ENCODE data around the gene ZNF239. TPM values are rescaled to one million over a fixed set of nuclear protein-coding genes. Genes with fewer than 3 reads are reported as not detected.
"Not testable (repeated sequence)": the region's sequence is repeated elsewhere in the genome, so short reads cannot be mapped to it uniquely, and the experiment has no call there.

Gene ZNF239
- total RNA-seq, 1 donor from 2014 or later, result 0.40 TPM

DNA sequence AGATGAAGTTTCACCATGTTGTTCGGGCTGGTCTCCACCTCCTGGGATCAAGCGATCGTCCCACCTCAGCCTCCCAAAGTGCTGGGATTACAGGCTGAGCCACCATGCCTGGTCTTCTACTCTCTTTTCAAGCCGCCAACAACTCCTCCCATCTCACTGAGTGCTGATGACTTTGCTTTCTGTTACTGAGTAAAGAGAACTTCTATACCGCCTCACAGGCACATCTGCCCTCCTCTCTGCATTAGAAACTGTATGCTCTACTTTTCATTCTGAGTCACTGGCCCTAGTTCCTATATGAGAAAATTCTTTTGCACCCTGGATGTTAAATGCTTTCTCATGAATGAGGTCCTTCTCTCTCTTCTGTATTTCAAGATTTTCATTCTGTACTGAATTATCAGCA is 2.2 kb upstream of the ZNF239 start:
- DNase-seq (ENCODE audit: low read depth in 2 of 2), result no peak

DNA sequence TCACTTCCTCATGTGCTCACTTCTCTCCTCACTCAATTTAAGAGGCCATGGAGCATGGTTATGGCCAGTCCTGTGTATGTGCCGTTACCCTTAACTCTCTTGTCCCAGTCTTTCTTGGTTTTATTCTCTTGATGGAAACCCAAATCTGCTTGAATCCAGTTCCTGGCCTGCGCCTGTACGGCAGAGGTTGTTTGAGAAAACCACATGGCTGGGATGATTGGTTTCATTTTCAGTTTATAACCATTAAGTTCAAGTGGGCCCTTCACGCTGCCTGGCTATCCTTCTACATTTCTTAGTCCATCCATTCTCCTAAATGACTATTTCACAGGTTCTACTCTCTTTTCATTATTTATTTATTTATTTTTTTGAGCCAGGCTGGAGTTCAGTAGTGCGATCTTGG is 1.6 kb upstream of the ZNF239 start:
- no peak for DNase-seq (ENCODE audit: low read depth in 2 of 2)

DNA sequence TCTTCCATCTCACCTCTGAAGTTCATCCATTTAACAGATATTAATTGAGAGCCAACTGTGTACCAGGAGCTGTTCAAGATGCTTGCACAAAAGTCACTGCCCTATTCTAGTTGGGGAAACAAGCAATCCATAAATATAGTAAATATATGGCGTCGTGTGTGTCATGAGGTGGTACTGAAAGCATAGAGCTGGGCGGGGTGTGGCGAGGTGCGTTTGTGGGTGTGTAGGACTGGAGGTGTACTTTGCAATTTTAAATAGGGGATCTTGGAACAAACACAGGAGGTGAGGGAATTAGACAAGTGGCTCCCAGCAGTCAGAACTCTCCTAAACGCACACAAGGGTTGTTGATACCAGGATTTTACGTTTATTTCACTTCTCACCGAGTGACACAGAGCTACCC is 490 bp upstream of the ZNF239 start:
- no peak for DNase-seq (ENCODE audit: low read depth in 2 of 2)

DNA sequence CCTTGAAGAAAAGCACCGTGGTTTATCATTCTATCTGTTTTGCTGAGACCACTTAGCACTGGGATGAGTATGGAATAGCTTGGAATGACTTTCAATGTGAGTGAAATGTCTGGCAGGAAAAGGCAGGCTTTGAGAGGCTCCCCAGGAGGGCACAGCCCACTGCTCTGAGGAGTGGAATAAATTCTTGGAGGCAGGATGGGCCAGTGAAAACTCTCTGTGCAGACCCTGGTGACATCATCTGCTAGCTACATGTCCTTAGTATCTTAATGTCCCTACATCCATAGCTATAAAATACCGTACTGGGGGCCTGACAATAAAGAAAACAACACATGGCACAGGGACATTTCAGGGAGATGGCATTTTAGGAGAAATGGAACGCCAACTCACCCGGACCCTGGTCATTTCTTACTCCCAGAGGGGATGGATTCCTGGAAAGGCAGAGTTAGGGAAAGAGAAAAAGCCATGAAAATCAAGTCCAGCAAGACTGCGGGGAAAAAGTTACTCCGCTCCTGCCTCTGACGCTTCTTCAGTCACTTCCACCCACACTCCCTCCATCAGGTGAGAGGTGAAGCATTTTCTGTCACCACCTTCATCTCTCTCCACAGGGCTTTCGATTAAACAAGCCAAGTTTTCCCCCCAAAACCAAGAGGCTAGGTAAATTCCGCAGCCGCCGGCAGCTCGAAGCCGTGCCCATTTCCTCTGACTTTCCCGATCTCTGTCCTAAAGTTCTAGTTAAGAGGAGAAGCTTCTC is 991 bp downstream of the ZNF239 start:
- no peak for DNase-seq (ENCODE audit: low read depth in 2 of 2)

DNA sequence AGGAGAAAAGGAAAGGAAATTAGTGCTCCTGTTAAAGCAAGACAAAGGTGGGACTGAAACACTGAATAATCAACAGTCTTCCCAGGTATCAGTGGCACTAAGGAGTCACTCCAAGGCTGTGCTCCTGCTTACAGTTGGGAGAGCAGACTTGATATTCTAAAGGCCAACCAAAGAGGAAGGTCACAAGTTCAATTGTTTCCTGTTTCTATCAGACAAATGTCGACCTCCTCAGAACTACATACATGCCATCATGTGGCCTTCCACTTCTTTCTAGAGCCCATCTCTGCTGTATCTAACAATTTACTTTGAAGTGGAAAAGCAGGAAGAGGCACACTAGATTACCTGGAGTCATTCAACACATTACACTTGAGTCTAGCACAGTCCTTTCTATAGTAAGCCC is 3.4 kb downstream of the ZNF239 start:
- peak in 1 of 2 donors; percentile 6 for DNase-seq (ENCODE audit: low read depth in 2 of 2)

DNA sequence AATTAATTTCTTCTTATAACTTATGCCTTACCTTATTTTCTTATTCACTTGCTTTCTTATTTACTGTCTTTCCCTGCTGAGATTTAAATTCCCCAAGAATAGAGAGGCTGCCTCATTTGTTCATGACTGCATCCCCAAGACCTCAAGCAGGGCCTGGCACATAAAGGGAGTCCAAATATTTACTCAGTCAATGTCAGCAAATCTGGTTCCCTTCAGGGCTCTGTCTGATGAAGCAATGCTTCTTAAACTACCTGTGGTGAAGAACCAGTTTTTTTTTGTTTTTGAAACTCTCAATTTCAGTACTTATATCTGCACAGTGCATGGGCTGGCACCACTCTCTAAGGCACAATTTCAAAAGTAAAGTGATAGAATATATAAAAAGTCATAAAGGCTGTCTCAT is 4.7 kb downstream of the ZNF239 start:
- no peak for DNase-seq (ENCODE audit: low read depth in 2 of 2)

DNA sequence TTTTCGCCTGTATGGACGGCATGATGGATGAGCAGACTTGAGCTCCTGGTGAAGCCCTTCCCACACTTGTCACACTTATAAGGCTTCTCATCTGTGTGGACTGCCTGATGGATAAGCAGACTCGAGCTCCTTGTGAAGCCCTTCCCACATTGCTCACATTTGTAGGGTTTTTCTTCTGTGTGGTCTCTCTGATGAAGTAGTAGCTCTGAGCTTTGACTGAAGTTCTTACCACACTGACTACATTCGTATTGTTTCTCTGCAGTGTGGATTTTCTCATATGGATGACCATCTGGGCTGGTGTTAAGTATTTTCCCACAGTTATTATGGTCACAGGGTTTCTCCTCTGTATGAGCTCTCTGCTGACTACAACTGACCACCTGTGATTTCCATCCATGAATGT is 17.2 kb downstream of the ZNF239 start:
- no peak for DNase-seq (ENCODE audit: low read depth in 2 of 2)

DNA sequence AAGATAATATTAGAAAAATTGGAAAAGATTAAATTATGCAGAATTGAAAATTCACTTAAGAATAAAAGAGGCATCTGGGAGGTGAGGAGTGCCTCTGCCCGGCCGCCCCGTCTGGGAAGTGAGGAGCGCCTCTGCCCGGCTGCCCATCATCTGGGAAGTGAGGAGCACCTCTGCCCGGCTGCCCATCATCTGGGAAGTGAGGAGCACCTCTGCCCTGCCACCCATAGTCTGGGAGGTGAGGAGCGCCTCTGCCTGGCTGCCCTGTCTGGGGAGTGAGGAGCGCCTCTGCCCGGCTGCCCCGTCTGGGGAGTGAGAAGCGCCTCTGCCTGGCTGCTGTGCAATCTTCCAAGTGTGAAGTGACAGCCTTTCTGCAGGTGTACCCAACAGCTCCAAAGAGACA is 30.7 kb downstream of the ZNF239 start:
- DNase-seq (ENCODE audit: low read depth in 2 of 2), result not testable (repeated sequence)

DNA sequence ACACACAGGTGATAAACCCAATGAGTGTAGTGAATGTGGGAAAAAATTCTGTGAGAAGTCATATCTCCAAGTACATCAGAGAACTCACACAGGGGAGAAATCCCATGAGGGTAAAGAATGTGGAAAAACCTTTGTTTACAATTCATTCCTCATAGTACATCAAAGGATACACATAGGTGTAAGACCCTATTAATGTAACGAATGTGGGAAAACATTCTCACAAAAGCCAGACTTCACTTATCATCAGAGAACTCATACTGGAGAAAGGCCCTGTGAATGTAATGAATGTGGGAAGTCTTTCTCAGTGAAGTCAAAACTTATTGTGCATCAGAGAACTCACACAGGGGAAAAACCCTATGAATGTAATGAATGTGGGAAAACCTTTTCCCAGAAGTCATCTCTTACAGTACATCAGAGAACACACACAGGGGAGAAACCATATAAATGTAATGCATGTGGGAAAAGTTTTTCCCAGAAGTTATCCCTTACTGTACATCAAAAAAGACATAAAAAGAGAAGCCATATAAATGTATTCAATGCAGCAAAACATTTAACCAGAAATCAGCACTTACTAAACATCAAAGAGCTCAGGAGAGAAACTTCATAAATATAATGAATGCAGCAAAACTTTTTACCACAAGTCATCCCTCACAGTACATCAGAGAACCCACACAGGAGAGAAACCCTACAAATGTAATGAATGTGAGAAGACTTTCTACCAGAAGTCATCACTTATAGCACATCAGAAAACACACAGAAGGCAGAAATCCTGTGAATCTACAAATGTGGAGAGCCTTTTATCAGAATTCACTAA is 49.8 kb downstream of the ZNF239 start:
- DNase-seq (ENCODE audit: low read depth in 2 of 2), result no peak

Other genes with a start within 250 kb of the ZNF239 start
- not detected in 2 replicates for gene FXYD4, start 203.0 kb downstream of the ZNF239 start, total RNA-seq
- gene HNRNPF, start 165.4 kb downstream of the ZNF239 start, total RNA-seq, result 132 and 160 TPM in 2 replicates
- 1.2 and 1.5 TPM in 2 replicates for gene ZNF487, start 137.5 kb downstream of the ZNF239 start, total RNA-seq
- 0.44 and 0.60 TPM in 2 replicates for gene ZNF485, start 31.8 kb upstream of the ZNF239 start, total RNA-seq
- 19.2 and 32.5 TPM in 2 replicates for gene ZNF32, start 74.3 kb upstream of the ZNF239 start, total RNA-seq